GM12878 (cell line): ENCODE results near the gene SYNGR3.

Experiments
- CTCF ChIP-seq, 3 experiments: IDR thresholded peaks in 2 of 3; conservative IDR thresholded peaks in 1 of 3; 2 replicates each; pipeline ENCODE4 v1.5.1; 2011; ENCODE audit warnings: low read depth in 3 of 3, low read length in 3 of 3, mild to moderate bottlenecking in 3 of 3, control low read depth in 2 of 3, moderate library complexity in 2 of 3, inconsistent platforms in 1 of 3, mixed read lengths in 1 of 3; ENCODE audit not compliant: control insufficient read depth in 2 of 3, insufficient read depth in 1 of 3; ENCODE audit errors: extremely low read depth in 1 of 3
- FOXK2 ChIP-seq: fragments of 450-650 bp; IDR thresholded peaks from 2 replicates; pipeline ENCODE4 v1.6.1; 2017; ENCODE audit warnings: mild to moderate bottlenecking, moderate library complexity
- FOXM1 ChIP-seq: IDR thresholded peaks from 2 replicates; pipeline ENCODE4 v1.6.1; 2012; ENCODE audit warnings: low read depth, mild to moderate bottlenecking, inconsistent platforms, low read length, moderate library complexity
- JUND ChIP-seq: IDR thresholded peaks from 2 replicates; pipeline ENCODE4 v1.6.1; 2012; ENCODE audit warnings: low read depth, mild to moderate bottlenecking, low read length, improper control_type of control experiment, moderate library complexity
- NFXL1 ChIP-seq: fragments of 450-650 bp; IDR thresholded peaks from 2 replicates; pipeline ENCODE4 v1.6.1; 2017; ENCODE audit warnings: antibody characterized with exemption, mild to moderate bottlenecking, borderline replicate concordance
- POLR2A ChIP-seq: IDR thresholded peaks from 2 replicates; pipeline ENCODE4 v1.6.1; 2011; ENCODE audit warnings: low read depth, mild to moderate bottlenecking, low read length
- RAD51 ChIP-seq: fragments of 450-650 bp; IDR thresholded peaks from 2 replicates; pipeline ENCODE4 v1.6.1; 2016; ENCODE audit warnings: moderate library complexity, mild to moderate bottlenecking, inconsistent platforms
- SIN3A ChIP-seq: IDR thresholded peaks from 2 replicates; pipeline ENCODE4 v1.6.1; 2012; ENCODE audit warnings: low read depth, low read length, improper control_type of control experiment
- SMC3 ChIP-seq: IDR thresholded peaks from 2 replicates; pipeline ENCODE4 v1.6.1; 2011; ENCODE audit warnings: low read length, improper control_type of control experiment, borderline replicate concordance
- SPI1 ChIP-seq: IDR thresholded peaks from 2 replicates; pipeline ENCODE4 v1.6.1; 2011; ENCODE audit warnings: low read depth, mild to moderate bottlenecking, low read length, moderate library complexity, borderline replicate concordance; ENCODE audit not compliant: insufficient read depth
- YY1 ChIP-seq: IDR thresholded peaks from 2 replicates; pipeline ENCODE4 v1.6.1; 2011; ENCODE audit warnings: low read depth, mild to moderate bottlenecking, low read length
- ZNF274 ChIP-seq: IDR thresholded peaks from one replicate; pipeline ENCODE4 v1.8.0; 2011; ENCODE audit not compliant: insufficient read length, insufficient read depth
- ZZZ3 ChIP-seq: IDR thresholded peaks from 2 replicates; pipeline ENCODE4 v1.6.1; 2011; ENCODE audit warnings: low read depth; ENCODE audit not compliant: control insufficient read depth, insufficient read length
- TF ChIP-seq, protein P1 (sequence below): IDR thresholded peaks from 2 replicates; pipeline ENCODE4 v1.6.1; 2012; ENCODE audit warnings: mild to moderate bottlenecking, low read depth, low read length

DNA sequence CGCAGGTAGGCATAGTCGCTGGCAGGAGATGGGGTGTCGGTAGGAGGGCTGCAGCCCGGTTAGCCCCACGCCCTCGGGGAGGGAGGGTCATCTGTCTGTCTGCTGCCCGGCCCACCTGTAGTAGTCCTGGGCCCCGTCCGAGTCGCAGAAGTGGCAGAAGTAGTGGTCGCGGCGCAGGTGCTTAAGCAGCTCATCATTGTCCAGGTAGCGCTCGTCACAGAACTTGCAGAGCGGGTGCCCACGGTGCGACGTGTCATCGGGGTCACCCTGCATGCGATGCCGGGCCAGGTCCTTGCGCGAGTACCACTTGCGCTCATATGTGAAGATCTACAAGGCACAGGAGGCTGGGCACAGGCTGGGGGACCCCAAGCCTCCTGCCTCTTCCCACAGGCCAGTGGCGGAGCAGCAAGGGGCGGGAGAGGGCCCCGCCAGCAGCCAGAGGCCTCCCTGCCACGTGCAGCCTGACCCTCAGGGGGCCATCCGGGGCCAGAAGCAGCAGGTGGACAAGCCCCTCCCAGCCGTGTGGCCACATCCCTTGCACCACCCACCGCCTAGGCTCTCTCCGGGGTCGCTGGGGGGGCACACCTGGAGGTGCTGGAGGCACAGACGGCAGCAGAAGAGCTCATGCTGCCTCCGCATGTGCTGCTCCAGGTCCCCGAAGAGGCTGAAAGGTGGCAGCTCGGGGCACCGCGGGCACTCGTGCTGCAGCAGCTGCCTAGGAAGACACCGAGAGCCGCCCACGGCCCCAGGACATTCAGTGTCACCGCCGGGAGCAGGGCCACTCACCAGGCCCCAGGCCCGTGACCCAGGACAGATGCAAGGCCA is 12.8 kb downstream of the SYNGR3 start:
- TF ChIP-seq SMC3 (no peak), RAD51 (no peak), CTCF (IDR thresholded peaks at IDR 0.05 in 2 of 3, conservative IDR thresholded peaks at IDR 0.05 in 1 of 3; ENCODE audit: control insufficient read depth in 2 of 3, extremely low read depth in 1 of 3, insufficient read depth in 1 of 3, low read depth in 3 of 3, low read length in 3 of 3) (no peak), JUND (no peak), ZZZ3 (no peak), SPI1 (no peak), ZNF274 (no peak), FOXK2 (no peak), NFXL1 (no peak), POLR2A (peak; percentile 2; the same call in 1 of the 2 replicates), SIN3A (no peak), YY1 (no peak), FOXM1 (no peak)
- TF ChIP-seq, protein P1, sequence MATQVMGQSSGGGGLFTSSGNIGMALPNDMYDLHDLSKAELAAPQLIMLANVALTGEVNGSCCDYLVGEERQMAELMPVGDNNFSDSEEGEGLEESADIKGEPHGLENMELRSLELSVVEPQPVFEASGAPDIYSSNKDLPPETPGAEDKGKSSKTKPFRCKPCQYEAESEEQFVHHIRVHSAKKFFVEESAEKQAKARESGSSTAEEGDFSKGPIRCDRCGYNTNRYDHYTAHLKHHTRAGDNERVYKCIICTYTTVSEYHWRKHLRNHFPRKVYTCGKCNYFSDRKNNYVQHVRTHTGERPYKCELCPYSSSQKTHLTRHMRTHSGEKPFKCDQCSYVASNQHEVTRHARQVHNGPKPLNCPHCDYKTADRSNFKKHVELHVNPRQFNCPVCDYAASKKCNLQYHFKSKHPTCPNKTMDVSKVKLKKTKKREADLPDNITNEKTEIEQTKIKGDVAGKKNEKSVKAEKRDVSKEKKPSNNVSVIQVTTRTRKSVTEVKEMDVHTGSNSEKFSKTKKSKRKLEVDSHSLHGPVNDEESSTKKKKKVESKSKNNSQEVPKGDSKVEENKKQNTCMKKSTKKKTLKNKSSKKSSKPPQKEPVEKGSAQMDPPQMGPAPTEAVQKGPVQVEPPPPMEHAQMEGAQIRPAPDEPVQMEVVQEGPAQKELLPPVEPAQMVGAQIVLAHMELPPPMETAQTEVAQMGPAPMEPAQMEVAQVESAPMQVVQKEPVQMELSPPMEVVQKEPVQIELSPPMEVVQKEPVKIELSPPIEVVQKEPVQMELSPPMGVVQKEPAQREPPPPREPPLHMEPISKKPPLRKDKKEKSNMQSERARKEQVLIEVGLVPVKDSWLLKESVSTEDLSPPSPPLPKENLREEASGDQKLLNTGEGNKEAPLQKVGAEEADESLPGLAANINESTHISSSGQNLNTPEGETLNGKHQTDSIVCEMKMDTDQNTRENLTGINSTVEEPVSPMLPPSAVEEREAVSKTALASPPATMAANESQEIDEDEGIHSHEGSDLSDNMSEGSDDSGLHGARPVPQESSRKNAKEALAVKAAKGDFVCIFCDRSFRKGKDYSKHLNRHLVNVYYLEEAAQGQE: no peak
